DMS114 treated with DMSO at 0.1 percent for 48 hours (cell line): ENCODE measurements around the gene DOCK6.
"Not testable (repeated sequence)": the region's sequence is repeated elsewhere in the genome, so short reads cannot be mapped to it uniquely, and the experiment has no call there.

Experiments used
- DNase-seq: peaks from one replicate; lab custom pipeline; 2025; ENCODE audit not compliant: unreplicated experiment; lab: John Stamatoyannopoulos, UW

Gene DOCK6

DNA sequence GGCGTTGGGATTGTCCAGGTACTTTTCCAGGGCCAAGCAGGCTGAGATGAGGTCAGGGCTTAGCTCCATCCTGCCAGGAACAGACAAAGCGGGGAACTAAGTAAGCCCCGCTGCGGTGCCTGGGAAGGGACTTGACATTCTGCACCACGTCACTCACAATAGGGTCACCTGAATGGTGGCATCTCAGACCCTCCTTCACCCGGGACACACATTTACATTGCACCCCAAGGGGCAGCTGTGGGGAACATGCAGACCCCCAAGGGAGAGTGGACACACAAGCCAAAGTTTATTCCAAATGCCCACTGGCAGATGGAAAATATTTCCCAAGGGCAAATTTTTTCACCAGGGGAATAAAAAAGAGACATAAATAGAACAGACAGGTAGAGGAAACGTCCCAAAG, 86.4 kb downstream of the DOCK6 start:
- no peak for DNase-seq

DNA sequence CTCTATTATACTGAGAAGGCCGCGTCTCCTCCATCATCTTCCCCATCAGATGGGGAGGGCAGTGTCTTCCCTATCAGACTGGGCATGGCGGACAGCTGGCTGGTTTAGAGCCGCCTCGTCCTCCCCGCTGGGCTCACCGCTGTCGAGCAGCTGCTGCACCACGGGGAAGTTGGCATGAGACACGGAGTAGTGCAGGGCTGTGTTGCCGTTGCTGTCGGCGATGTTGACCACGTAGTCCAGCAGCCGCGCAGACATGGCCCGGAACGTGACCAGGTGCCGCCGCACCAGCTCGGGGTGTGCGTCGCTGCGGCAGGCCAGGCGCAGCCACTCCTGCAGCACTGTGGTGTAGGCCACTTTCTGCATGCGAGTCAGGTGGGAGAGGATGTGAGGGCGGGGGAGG, 88.0 kb downstream of the DOCK6 start:
- DNase-seq = no peak

DNA sequence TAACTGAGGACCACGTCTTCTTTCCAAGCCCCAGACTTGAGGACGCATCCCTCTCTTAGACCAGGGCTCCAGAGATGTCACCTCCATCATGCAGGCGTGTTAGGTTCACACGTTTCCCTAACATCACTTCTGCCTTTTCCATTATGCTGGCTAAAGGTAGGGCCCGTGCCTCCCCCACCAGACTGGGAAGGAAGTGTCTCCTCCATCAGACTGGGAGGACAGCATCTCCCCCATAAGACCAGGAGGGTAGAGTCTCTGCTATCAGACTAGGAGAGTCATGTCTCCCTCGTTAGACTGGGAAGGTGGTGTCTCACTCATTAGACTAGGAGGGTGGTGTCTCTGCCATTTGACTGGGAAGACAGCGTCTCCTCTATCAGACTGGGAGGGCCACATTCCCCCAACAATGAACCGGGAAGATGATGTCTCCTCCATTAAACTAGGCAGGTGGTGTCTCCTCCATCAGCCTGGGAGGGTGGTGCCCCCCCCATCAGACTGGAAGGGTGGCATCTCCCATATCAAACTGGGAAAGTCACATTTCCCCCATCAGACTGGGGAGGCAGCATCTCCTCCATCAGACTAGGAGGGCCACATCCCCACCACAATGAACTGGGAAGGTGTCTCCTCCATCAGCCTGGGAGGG, 88.7 kb downstream of the DOCK6 start:
- DNase-seq = no peak

DNA sequence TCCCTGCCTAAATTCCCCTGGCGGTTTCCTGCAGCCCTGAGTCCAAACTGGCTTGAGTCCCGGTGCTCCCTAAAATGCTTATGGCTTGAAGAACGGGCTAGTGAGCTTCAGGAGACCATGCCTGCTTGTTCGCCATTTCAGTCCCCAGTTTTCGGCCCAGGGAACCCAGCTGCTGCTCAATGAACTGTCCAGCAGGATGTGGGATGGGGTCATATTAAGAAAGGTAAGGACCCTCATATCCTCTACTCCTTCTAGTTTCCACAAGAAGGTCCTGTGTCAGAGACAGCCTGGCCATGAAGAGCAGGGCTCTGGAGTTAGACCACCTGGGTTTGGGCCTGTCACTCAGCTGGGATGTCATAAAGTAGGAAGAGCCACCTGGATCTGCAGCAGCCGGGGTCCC, 89.7 kb downstream of the DOCK6 start:
- no peak for DNase-seq

DNA sequence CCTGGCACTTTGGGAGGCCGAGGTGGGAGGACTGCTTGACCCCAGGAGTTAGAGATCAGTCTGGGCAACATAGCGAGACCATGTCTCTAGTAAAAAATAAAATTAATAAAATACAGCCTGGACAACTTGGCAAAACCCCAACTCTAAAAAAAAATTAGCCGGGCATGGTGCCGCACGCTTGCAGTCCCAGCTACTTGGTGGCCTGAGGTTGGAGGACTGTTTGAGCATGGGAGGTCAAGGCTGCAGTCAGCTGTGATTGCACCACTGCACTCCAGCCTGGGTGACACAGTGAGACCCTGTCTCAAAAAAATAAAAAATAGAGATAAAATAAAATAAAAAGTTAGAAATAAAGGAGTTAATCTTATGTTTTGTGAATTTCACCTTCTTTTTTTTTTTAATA, 91.2 kb downstream of the DOCK6 start:
- DNase-seq = no peak

DNA sequence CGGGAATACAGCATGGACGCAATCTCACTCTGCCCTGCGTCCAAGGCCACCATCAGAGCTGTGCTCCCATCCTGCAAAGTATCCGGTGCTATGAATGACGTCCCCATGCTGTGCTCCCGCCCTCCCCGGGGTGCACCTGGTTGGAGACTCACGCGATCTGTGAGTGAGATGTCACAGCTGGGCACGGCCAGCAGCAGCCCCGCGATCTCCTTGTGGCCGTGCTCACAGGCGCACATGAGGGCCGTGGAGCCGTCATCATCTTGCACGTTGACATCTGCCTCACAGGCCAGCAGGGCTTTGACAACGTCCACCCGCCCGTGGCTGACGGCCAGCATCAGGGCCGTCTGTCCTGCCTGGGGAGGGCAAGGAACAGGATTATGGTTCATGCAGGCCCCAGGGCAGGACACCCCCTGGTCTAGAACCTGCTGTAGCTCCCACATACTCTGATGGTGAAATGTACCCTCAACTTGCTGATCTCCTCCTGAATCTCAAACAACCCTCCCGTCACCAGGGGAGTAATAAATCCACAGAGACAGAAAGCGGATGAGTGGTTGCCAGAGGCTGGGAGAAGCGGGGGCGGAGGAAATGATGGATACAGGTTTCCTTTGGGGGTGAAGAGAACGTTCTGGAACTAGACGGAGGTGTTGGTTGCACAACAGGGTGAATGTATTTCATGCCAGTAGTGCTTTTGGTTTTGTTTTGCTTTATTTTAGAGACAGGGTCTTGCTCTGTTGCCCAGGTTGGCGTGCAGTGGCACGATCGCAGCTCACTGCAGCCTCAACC, 92.2 kb downstream of the DOCK6 start:
- no peak for DNase-seq

DNA sequence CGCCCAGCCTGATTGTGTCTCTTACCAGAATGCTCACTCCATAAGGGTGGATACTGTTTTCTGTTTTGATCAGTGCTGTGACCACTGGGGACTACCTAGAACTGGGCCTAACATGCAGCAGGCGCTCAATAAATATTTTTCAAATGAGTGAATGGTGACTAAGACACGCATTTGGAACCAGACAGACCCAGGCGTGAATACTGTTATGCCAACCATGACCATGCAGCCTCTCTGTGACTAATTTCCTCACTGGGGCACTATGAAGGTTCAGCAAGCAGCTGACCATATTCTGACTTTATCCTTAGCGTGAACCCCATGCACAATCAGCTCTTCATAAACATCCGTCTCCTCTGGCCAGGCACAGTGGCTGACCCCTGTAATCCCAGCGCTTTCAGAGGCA, 93.8 kb downstream of the DOCK6 start:
- DNase-seq = no peak

DNA sequence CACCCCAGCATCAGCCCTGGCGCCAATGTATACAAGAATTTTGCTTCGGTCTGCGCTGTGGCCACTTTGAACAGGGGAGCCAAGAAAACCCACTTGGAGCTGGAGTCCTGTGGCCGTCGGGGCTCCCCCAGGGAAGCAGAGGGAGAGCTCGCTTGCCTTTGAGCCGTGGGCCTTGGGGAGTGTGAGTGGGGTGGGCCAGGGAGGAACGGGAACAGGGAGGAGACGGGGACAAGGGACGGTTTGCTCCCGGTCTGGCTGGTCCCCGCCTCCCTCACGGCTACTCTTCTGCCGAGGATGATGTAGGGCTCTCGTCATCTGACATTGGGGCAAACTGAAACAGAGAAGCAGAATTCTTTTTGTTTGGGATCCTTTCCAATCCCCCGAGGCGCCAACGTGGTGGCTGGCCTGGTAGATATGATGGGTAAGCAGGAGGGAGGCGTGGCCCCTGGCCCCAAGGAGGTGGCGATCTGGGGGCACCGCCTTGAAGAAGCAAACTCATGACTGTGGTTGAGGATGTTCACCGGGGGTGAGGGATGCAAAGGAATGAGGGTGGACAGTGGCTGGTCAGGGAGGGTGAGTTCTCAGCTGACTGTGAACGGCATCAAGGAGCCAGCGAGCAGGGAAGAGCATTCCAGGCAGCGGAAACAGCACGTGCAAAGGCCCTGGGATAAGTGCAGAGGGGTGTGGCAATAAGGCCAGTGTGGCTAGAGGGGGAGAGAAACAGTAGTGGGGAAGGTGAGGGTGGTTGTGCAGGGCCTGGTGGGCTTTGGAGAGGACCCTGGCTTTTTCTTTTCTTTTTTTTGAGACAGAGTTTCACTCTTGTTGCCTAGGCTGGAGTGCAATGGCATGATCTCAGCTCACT, 95.8 kb downstream of the DOCK6 start:
- DNase-seq = no peak

DNA sequence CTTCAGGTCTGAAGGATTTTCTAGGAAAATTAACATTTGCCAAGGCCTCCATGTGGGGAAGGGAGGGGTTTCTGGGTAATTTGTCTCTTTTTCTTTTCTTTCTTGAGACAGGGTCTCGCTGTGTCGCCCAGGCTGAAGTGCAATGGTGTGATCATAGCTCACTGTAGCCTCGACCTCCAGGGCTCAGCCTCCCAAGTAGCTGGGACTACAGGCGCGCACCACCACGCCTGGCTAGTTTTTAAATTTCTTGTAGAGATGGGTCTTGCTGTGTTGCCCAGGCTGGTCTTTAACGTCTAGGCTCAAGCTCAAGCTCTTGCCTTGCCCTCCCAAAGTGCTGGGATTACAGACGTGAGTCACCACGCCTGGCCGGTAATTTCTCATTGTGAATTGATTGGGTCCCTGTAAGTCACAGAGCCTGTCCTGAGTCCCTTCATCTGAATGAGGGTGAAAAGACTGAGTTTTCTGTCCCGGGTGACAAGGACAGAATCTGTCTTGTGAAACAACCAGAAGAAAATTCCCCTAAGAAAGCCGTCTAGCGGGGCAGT, 96.8 kb downstream of the DOCK6 start:
- DNase-seq = no peak

DNA sequence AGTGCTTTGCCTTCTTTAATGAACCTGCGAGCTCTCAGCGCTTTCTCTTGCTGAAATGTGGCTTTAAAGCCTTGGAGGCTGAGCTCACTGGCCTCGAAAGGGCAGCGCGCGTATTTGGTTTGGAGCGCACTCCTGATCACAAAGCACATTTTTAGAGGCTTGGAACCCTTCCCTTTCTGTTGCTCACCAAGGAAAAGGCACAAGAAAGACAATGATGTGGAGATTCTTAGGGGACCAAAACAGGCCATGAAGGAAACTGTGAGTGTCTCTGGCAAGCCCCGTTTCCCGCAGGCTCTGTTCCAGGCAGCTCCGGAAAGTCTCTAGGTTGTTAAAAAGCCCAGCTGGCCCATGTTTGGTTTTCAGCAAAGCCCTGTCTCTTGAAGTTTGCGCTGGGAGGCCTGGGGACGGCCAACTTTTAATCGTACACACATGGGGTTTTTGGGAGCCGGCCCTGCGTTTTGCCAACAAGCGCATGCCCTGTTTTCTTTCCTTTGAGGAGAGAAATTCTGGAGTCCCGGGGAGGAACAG, 97.4 kb downstream of the DOCK6 start:
- no peak for DNase-seq

DNA sequence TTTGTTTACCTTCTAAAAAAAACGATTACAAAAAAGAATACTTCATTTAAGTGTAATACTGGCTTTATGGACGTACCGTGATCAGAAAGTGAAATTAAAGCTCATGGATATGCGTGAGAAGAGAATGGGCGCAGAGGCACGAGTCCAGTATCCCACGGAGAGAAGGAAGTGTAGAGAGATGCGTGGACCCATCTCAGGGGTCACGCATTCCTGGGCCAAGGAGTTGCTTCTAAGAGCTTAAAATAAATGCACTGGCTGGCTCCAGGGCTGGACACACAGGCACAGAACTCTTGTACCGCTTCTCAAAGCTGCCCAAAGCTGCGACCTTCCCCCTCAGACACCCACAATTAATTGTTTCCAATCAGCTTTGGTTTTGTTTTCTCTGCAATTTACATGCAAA, 98.0 kb downstream of the DOCK6 start:
- no peak for DNase-seq

DNA sequence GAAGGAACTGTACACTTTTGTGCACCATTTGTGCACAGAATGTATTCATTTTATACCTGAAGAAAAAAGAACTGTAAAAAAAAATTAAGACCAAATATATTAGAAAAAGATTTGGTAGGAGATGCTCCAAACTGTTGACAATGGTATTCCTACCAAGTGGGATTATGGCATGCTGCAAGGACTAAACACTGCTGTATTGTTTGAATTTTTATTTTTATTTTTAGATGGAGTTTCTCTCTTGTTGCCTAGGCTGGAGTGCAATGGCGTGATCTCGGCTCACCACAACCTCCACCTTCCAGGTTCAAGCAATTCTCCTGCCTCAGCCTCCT, 101.9 kb downstream of the DOCK6 start:
- DNase-seq = not testable (repeated sequence)

DNA sequence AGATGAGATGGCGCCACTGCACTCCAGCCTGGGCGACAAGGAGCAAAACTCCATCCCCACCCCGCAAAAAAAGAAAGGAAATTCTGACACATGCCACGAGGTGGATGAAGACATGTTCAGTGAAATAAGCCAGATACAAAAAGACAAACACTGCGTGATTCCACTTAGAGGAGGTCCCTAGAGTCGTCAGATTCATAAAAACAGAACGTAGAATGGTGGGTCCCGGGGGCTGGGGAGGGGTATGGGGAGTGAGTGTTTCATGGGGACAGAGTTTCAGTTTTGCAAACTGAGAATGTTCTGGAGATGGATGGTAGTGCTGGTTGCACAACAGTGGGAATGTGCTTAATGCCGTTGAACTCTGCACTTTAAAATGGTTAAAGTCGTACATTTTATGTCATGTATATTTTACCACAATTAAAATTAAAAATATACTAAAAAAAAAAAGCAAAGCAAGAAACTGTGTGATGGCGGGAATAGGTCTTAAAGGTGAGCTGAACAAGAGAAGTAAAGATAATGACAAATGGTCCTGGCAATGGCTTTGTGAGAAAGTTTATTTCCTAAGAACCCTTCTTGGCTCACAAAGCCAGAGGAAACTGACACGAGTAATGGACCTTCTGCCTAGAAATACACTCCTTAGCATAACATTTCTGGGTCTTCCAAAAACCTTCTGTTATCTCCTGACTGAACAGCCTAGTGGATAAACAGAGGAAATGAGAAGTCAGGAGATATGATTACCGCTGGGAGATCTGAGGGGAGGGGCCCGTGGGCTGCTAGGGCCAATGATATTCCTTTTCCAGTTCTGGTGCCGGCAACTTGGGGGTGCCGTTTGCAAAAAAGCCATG, 102.5 kb downstream of the DOCK6 start:
- DNase-seq = no peak

DNA sequence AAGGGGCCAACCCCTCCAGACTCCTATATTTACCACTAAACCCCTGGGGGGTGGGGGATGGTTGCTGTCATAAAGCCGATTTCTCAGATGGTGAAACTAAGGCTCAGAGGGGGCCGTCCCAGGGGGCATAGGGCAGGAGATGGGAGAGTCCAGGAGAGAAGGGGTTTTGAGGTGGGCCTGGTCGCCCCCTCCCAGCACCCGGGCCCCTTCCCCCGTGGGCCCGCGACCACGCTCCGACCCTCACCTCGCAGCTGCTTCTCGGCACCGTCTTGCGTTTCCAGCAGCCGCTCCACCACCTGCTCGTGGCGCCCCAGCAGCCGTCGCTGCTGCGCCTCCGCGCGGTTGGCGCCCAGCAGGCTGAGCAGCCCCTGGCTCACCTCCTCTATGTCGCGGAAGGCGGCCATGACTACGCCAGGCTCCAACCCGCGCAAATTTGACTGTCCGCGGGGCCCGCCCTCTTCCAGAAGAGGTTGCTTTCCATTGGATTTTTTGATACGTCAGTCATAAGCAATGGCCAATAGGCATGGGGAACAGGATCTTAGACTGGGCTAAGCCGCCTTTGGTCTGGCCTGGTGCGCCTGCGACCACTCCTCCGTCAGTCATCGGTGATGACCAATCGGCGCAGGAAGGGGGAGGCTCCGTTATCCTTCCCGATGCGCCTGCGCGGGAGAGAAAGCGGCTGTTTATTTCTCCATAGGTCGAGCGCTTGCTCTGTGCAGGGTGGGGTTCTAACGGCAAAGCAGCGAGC, 106.8 kb downstream of the DOCK6 start, which contains the start of gene SPC24:
TSS of gene SPC24 (minus strand) at position 410 of the 748 bp plus-strand sequence. CDS start at position 404, 6 bp downstream.
- peak; percentile 90 for DNase-seq

DNA sequence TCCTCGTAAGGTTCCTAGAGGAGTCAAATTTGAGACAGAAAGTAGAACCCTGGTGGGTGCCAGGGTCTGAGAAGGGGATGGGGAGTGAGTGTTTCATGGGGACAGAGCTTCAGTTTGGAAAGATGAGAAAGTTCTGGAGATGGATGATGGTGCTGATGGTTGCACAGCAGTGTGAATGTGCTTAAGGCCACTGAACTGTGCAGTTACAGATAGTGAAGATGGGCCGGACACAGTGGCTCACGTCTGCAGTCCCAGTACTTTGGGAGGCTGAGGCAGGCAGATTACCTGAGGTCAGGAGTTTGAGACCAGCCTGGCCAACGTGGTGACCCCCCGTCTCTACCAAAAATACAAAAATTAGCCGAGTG, 107.7 kb downstream of the DOCK6 start:
- DNase-seq = no peak

DNA sequence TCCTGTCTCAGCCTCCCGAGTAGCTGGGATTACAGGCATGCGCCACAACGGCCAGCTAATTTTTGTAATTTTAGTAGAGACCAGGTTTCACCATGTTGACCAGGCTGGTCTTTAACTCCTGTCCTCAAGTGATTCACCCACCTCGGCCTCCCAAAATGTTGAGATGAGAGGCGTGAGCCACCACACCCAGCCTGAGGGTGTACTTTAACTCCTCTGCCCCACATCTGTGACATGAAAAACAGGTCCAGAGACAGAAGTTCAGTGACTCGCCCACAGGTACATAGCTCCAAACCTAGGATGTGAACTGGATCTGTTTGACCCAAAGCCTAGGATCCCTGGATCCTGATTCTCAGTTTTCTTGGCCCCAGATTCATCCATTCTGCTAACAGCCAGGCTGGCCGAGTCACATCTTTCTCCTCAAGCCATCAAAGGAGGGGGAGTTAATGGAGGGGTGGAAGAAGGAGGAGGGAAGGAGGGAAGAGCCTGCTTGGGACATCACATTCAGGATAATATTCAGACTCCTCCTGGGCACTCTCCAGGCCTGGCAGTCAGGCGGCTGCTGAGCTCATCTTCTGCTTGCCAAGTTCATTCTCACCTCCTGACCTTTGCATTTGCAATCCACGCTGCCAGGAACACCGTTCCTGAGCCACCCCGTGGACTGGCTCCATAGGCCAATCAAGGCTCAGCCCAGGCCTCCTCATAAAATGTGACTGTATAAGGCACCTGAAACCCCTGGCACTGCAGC, 109.8 kb downstream of the DOCK6 start:
- DNase-seq = no peak

DNA sequence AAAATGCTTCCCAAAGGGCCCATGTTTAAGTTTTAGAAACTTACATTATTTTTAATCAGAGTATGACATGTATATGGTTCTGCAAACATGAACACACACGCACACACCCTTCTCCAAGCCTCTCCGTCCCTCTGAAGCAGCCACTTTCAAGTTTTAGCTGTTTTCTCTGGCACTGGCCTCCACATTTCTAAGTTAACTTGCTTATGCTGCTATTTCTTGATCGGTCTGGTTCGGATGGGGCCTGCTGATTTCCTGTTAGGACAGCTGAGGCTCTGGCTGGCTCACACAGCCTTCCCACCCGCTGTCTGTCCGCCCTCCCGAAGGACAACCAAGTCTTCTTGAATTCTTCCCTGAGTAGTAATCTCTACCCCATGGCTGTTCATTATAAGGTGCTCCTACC, 111.1 kb downstream of the DOCK6 start:
- no peak for DNase-seq
